AG09309 (cell line): ENCODE results near the gene ADORA3.

Experiments used
- DNase-seq: peaks from one replicate; pipeline ENCODE4 v3.0.0-alpha.2; 2010; ENCODE audit warnings: low read depth
- H3K4me3 ChIP-seq: 2 replicates; pipeline ENCODE4 v1.5.1; 2011; ENCODE audit warnings: mild to moderate bottlenecking, low read depth, low read length, moderate library complexity; ENCODE audit not compliant: control insufficient read depth
- TF ChIP-seq, protein P1 (sequence below): IDR thresholded peaks from 2 replicates; pipeline ENCODE4 v1.5.1; 2011; ENCODE audit warnings: mild to moderate bottlenecking, low read depth, low read length, inconsistent platforms; ENCODE audit not compliant: insufficient read depth, control insufficient read depth; ENCODE audit errors: missing control alignments

ADORA3 gene

DNA sequence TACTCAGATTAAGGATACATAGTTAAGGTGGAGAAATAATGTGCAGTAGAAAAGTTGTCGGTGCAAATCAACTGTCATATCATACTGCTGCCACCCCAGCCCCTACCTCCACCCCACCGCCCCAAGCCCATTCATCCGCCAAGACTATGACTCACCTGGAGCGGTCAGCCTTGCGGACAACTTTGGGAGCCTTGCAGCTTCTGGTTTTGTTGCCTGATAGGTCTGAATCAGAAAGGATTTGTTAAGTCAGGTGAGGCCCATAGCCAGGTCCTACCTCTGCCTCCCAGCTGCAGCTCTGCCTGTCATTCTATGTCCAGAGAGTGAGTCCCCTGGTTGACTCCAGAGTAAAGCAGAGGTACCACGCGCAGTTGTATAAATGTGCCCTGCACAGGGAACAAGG is 17.0 kb downstream of the ADORA3 start:
- no peak for DNase-seq
- TF ChIP-seq, protein P1, sequence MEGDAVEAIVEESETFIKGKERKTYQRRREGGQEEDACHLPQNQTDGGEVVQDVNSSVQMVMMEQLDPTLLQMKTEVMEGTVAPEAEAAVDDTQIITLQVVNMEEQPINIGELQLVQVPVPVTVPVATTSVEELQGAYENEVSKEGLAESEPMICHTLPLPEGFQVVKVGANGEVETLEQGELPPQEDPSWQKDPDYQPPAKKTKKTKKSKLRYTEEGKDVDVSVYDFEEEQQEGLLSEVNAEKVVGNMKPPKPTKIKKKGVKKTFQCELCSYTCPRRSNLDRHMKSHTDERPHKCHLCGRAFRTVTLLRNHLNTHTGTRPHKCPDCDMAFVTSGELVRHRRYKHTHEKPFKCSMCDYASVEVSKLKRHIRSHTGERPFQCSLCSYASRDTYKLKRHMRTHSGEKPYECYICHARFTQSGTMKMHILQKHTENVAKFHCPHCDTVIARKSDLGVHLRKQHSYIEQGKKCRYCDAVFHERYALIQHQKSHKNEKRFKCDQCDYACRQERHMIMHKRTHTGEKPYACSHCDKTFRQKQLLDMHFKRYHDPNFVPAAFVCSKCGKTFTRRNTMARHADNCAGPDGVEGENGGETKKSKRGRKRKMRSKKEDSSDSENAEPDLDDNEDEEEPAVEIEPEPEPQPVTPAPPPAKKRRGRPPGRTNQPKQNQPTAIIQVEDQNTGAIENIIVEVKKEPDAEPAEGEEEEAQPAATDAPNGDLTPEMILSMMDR = no peak
- no peak overlapping the region for H3K4me3 ChIP-seq

DNA sequence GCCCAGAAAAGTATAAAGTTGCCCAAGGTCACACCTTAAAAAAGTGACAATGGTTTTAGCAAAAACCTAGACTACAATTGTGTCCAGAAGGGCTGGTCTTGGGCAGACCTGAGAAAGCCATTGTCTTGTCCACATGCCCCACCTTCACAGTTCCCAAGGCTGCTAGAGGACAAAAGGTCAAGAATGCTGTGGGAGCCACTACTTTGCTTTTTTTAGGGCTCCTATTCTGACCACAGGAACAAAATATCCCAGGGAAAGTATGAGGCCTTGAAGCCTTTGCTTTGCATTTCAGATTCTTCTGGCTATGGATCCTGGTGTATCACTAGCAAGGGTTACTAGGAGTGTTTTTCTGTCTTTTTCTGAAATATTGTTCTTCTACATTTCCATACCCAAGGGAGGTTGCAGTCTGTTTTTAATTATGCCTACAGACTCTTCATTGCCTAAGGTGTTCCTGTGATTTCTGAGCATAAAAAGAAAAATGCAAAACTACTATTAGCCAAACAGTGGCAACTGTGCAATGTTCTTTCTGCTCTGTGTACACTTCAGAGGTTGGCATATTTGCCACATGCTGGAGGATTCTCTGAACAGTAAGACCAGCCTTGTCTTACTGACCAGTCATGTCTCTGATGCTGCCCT is 18.9 kb downstream of the ADORA3 start:
- DNase-seq = no peak
- TF ChIP-seq, protein P1 = no peak
- H3K4me3 ChIP-seq = no peak overlapping the region

DNA sequence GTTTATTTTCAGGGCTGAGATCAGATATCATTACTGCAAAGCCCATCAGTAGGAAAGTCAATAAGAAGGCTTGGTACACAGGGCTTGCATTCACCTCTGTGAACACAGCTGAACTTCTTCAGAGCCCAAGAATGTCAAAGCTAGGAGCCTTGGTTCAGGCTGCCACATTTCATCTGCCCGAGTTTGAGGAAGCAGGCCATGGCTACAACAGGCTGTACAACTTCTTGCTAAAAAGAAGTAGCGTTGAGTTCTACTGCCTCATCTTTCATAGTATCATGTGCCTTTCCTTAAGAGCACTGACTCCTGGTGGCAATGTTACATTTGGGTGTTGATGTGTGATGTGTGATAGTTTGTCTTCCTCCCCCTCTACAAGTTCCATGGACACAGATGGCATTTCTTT is 19.6 kb downstream of the ADORA3 start:
- no peak for DNase-seq
- TF ChIP-seq, protein P1 = no peak
- H3K4me3 ChIP-seq = no peak overlapping the region

DNA sequence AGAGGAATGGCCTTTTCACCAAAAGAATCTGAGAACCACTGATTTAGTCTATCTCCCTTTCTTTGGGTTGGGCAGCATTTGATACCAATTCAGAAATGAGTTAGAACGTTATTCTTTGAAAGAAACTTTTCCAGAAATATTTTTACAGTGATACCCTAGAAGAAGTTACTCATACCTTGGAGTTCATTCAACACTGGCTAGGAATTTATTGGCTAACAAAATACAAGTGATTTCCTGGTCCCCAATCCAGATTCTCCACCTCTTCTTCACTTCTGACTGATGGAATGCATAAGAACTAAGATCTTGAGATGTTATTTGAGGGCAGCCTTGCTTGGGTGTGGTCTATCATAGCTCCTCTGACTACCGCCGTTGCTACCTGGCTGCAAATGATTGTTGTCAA is 20.3 kb downstream of the ADORA3 start:
- H3K4me3 ChIP-seq = no peak overlapping the region
- TF ChIP-seq, protein P1 = no peak
- no peak for DNase-seq

DNA sequence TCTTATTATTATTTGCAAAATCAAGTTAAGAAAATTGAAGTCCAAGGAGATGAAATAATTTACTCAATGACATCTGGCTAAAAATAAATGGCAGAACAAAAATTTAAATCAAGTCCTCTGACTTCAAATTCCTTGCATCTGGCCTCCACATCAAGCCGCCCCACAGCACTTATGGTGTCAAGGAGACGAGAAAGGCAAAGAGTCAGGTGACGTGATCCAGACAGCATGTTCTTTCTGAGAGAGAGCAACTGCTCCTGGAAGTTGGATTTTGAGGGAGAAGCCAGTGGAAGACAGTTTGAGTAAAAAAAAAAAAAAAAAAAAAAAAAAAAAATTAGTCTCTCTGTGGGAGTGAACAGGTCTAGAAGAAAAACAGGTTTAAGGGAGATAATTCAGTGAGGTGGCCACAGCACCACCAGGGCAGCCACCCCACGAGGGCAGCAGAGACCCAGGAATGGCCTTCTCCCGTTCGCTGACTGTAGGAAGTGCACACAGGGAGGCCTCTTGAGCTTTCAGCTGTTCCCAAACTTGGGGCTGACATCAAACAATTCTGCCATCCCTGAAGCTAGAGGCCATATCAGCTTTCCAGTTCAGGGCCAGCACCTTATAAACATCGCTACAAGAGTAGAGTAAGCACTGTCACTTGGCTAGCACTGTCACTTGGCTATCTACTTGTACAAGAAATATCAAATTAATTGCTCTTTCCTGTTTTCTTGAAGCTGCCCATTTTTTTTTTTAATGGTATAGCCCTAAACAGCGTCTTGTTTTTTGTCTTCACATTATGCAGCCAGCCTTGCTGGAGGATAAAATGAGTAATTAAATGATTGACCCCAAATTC is 21.8 kb downstream of the ADORA3 start:
- TF ChIP-seq, protein P1 = peak; percentile 87
- no peak for DNase-seq

DNA sequence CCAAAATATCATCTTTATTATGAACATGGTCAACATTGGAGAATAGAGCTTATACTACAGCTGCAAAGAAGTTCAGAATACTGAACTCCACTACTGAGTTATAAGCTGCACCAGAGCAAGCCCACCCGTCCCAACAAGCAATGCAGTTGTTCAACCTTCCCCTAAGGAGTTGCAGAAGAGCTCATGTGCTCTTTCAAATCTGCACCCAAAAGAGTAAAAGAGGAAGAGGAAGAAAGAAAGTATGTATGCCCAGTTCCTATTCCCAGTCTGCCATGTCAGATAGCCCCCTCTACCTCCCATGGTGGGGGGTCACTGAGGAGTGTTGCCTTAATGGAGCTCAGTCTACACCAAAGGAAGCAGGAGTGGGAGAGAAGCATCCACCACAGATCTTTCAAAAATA is 22.8 kb downstream of the ADORA3 start:
- TF ChIP-seq, protein P1 = no peak
- DNase-seq = no peak
- no peak overlapping the region for H3K4me3 ChIP-seq

More for the DNA sequence above, 21.8 kb downstream of the ADORA3 start:
- no peak overlapping the region for H3K4me3 ChIP-seq
